Muscle layer of duodenum (tissue), 2 donors: Measurements from ENCODE around the gene TENT5A.
"Not testable (repeated sequence)": the region's sequence is repeated elsewhere in the genome, so short reads cannot be mapped to it uniquely, and the experiment has no call there.

ENCODE experiments used
- H3K27ac ChIP-seq: one replicate; pipeline ENCODE4 v1.7.0; 2013; ENCODE audit warnings: mild to moderate bottlenecking, low read length
- H3K27me3 ChIP-seq: one replicate; pipeline ENCODE4 v1.7.0; 2013; ENCODE audit warnings: low read depth, mild to moderate bottlenecking, control low read depth, low read length
- H3K36me3 ChIP-seq, 2 donors: one replicate each; pipeline ENCODE4 v1.7.0; 2013; ENCODE audit warnings: low read length in 2 of 2, control low read depth in 1 of 2, mild to moderate bottlenecking in 1 of 2; ENCODE audit not compliant: insufficient read depth in 2 of 2, control insufficient read depth in 1 of 2
- H3K4me1 ChIP-seq, 2 donors: one replicate each; pipeline ENCODE4 v1.7.0; 2013; ENCODE audit warnings: low read length in 2 of 2, mild to moderate bottlenecking in 2 of 2, control low read depth in 1 of 2, moderate library complexity in 1 of 2; ENCODE audit not compliant: insufficient read depth in 2 of 2, control insufficient read depth in 1 of 2
- H3K4me3 ChIP-seq, 2 donors: one replicate each; pipeline ENCODE4 v1.7.0; 2013; ENCODE audit warnings: low read length in 2 of 2, low read depth in 1 of 2, mild to moderate bottlenecking in 1 of 2
- H3K9me3 ChIP-seq, 2 donors: one replicate each; pipeline ENCODE4 v1.7.0; 2013; ENCODE audit warnings: low read length in 2 of 2, control low read depth in 1 of 2, mild to moderate bottlenecking in 1 of 2; ENCODE audit not compliant: control insufficient read depth in 1 of 2
- donor health status: healthy.

The TENT5A gene

GRCh38 chr6:81749707-81750106 lies 2.8 kb downstream of the TENT5A start:
- H3K27me3 ChIP-seq: no peaks in the 10 kb centered on the region
- peaks cover 0 to 10% of the 10 kb centered on the region in 2 donors for H3K36me3 ChIP-seq
- H3K9me3 ChIP-seq: no peaks in the 10 kb centered on the region
- peak overlapping the region; percentile 90 to 93 for H3K4me3 ChIP-seq
- H3K27ac ChIP-seq: peak overlapping the region; percentile 17
- peaks cover 0 to 14% of the 10 kb centered on the region in 2 donors for H3K4me1 ChIP-seq

- H3K4me3 ChIP-seq: peak overlapping the region; percentile 90 to 93
- peaks cover 0 to 14% of the 10 kb centered on the region in 2 donors for H3K4me1 ChIP-seq
- no peaks in the 10 kb centered on the region for H3K27me3 ChIP-seq
- peak overlapping the region; percentile 17 for H3K27ac ChIP-seq
- H3K36me3 ChIP-seq: peaks cover 0 to 10% of the 10 kb centered on the region in 2 donors
- H3K9me3 ChIP-seq: no peaks in the 10 kb centered on the region
Observed at GRCh38 chr6:81748994-81749393, 3.5 kb downstream of the TENT5A start.

DNA sequence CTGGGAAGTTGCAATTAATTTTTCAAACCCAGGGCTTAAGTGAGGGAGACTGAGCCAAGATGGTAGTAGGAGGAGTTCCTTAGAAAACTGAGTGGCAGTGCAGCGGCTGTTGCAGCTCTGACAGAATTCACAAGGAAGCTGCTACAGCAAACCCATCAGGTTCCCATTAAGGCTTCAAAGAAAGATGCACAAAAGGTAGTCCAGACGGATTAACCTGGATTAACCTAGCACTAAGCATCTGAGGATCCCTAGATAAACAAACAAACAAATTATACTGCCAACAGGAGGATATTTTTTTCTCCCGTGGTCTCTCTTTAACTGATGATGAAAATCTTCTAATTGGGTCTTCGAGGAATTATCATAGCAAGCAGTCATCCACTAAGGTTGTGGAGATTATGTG lies 5.2 kb downstream of the TENT5A start:
- Histone ChIP-seq H3K4me1 (peaks cover 0 to 14% of the 10 kb centered on the region in 2 donors), H3K4me3 (no peak overlapping the region)

GRCh38 chr6:81744131-81744530 lies 8.3 kb downstream of the TENT5A start:
- Histone ChIP-seq H3K36me3 (peaks cover 0 to 2% of the 10 kb centered on the region in 2 donors), H3K4me3 (no peak overlapping the region), H3K4me1 (peaks cover 0 to 14% of the 10 kb centered on the region in 2 donors), H3K27ac (no peak overlapping the region), H3K27me3 (no peaks in the 10 kb centered on the region), H3K9me3 (no peaks in the 10 kb centered on the region)

More for the DNA sequence above, 5.2 kb downstream of the TENT5A start:
- H3K27ac ChIP-seq: no peak overlapping the region
- H3K36me3 ChIP-seq: peaks cover 0 to 3% of the 10 kb centered on the region in 2 donors
- H3K9me3 ChIP-seq: no peaks in the 10 kb centered on the region
- H3K27me3 ChIP-seq: no peaks in the 10 kb centered on the region

- peaks cover 0 to 14% of the 10 kb centered on the region in 2 donors for H3K4me1 ChIP-seq
- no peak overlapping the region for H3K4me3 ChIP-seq
- no peaks in the 10 kb centered on the region for H3K27me3 ChIP-seq
- no peaks in the 10 kb centered on the region for H3K9me3 ChIP-seq
- peaks cover 0 to 2% of the 10 kb centered on the region in 2 donors for H3K36me3 ChIP-seq
- no peak overlapping the region for H3K27ac ChIP-seq
Observed at GRCh38 chr6:81743649-81744048, 8.8 kb downstream of the TENT5A start.

DNA sequence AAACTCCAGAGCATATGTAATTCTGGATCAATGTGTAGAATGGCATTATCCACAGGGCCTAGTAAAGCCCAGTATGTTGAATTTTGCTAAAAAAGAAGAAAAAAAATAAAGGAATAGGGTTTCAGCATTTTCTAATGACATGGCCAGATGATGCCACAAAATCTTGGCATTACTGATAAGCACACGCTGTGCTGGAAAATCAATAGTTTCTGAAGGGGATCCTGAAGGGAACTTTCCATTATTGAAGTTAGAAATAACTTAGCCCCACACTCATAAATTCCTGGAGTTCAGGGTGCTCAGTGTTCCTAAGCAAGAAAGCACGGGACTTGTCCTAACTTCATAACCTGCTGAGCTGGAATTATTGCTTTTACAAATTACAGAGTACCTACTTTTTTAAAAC lies 10.8 kb downstream of the TENT5A start:
- Histone ChIP-seq H3K27ac (no peak overlapping the region), H3K4me1 (no peaks in the 10 kb centered on the region), H3K36me3 (peaks cover 0 to 2% of the 10 kb centered on the region in 2 donors), H3K9me3 (no peaks in the 10 kb centered on the region), H3K4me3 (no peak overlapping the region), H3K27me3 (no peaks in the 10 kb centered on the region)

DNA sequence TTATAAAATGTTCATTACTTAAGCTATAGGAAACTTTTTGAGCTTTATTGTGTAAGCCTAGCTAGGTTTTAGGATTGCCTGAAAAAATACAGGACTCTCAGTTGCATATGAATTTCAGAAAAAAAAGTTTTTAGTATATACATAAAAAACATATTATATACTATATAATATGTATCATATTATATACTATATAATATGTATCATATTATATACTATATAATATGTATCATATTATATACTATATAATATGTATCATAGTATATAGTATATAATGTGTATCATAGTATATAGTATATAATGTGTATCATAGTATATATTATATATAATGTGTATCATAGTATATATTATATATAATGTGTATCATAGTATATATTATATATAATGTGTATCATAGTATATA lies 11.9 kb downstream of the TENT5A start:
- not testable (repeated sequence) for H3K27ac ChIP-seq, H3K27me3 ChIP-seq, H3K4me3 ChIP-seq, H3K36me3 ChIP-seq, H3K9me3 ChIP-seq, H3K4me1 ChIP-seq

GRCh38 chr6:81739230-81740195 lies 13.0 kb downstream of the TENT5A start:
- Histone ChIP-seq H3K27me3 (no peaks in the 10 kb centered on the region), H3K36me3 (no peaks in the 10 kb centered on the region), H3K9me3 (no peaks in the 10 kb centered on the region), H3K4me3 (no peak overlapping the region), H3K4me1 (no peaks in the 10 kb centered on the region), H3K27ac (no peak overlapping the region)

DNA sequence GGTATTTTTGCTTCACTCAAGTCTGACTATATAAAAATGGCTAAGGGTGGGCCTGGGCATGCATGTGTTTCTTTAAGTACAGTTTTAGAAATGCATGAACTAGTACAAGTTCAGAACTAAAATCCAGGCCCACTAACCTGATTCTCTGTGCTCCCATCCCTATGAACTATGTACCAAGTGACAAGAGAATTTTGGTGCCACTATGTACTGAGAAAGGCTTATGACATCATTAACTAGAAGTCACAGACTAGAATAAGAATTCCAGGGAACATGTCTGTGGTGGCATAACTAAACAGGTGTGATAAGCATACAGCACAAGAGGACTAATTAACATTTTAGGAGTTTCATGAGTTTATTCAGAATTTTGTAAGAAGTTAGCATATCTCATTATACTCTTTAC lies 16.1 kb downstream of the TENT5A start:
- Histone ChIP-seq H3K27ac (no peak overlapping the region), H3K4me3 (no peak overlapping the region), H3K36me3 (no peaks in the 10 kb centered on the region), H3K4me1 (no peaks in the 10 kb centered on the region), H3K9me3 (no peaks in the 10 kb centered on the region), H3K27me3 (no peaks in the 10 kb centered on the region)

DNA sequence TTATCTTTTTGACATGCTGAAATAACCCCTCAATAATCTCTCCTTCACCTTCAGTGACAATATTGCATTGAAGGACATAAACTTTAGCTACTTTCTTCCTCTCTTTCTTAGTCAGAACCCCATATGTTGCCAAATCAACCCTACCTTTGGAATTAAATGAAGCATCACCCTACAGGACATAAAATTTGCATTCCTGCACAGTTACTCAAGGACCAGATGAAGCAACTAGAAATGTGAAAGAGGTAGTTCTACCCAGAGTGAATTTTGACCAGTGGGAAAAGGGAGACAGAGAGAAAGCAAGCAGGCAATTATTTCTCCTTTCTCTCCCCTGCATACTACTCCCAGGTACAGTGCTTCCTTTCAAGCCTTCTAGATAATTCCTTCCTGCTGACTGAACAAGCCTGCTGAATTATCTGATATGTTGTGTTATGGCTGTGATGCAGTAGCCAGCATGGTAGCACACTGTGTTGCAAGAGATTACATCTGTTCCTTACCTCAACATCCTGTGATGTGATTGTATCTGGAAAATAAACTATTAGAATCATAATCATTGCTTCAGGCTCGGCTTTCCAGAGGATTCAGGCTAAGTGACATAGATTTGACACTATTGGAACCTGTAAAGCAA lies 16.6 kb downstream of the TENT5A start:
- H3K27me3 ChIP-seq: no peaks in the 10 kb centered on the region
- no peak overlapping the region for H3K27ac ChIP-seq
- H3K36me3 ChIP-seq: no peaks in the 10 kb centered on the region
- H3K4me1 ChIP-seq: no peaks in the 10 kb centered on the region
- no peaks in the 10 kb centered on the region for H3K9me3 ChIP-seq
- no peak overlapping the region for H3K4me3 ChIP-seq

DNA sequence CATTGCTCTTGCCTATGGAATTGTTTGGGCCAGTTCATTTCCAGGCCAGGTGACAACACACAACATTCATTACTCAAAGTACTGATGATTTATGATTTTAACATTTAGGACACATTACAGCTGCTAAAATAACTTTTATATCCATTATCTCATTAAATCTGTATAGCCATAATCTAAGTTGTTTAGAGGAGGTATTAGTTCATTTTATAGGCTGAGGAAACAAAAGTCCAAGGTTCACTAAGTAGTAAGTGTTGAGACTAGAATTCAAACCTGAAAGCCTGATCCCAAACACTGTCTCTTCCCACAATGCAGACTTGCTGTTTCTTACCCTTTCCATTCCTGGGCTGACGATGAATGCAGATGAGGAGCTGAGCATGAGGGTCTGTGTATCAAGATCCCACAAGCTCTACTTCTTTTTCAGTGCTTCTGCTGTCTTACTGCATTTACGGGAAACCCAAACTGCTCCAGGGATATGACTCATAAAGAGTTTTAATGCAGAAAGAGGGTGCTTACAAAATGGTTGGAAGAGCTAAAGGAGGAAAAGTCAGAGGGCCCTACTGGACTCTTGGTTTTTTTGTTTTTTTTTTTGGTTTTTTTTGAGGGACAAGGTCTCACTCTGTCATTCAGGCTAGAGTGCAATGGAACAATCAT lies 17.9 kb downstream of the TENT5A start:
- no peaks in the 10 kb centered on the region for H3K4me1 ChIP-seq
- no peaks in the 10 kb centered on the region for H3K27me3 ChIP-seq
- H3K9me3 ChIP-seq: no peaks in the 10 kb centered on the region
- no peaks in the 10 kb centered on the region for H3K36me3 ChIP-seq
- H3K4me3 ChIP-seq: no peak overlapping the region
- no peak overlapping the region for H3K27ac ChIP-seq
